Parathyroid adenoma (tissue), 2 donors: Measurements from ENCODE around the gene PKNOX2.
A peak's percentile ranks its signal among the peaks of the same experiment; 100 is the strongest.

ENCODE experiments used
- H2AFZ ChIP-seq: fragments of 300-600 bp; sonication (generic); one replicate; pipeline ENCODE4 v1.7.0; 2017; ENCODE audit warnings: antibody characterized with exemption, mild to moderate bottlenecking
- H3K27ac ChIP-seq: fragments of 300-600 bp; sonication (generic); one replicate; pipeline ENCODE4 v1.7.0; 2017
- H3K27me3 ChIP-seq: fragments of 300-600 bp; sonication (generic); one replicate; pipeline ENCODE4 v1.7.0; 2017; ENCODE audit warnings: low read length; ENCODE audit not compliant: control insufficient read depth, insufficient read depth
- H3K36me3 ChIP-seq: fragments of 300-600 bp; sonication (generic); one replicate; pipeline ENCODE4 v1.7.0; 2017; ENCODE audit warnings: low read length; ENCODE audit not compliant: control insufficient read depth, insufficient read depth
- H3K4me1 ChIP-seq: fragments of 300-600 bp; sonication (generic); one replicate; pipeline ENCODE4 v1.7.0; 2017; ENCODE audit warnings: control low read depth
- H3K4me2 ChIP-seq: fragments of 300-600 bp; sonication (generic); one replicate; pipeline ENCODE4 v1.7.0; 2017; ENCODE audit warnings: low read length
- H3K4me3 ChIP-seq: fragments of 300-600 bp; sonication (generic); one replicate; pipeline ENCODE4 v1.7.0; 2017; ENCODE audit warnings: low read depth, low read length
- H3K79me2 ChIP-seq: fragments of 300-600 bp; sonication (generic); one replicate; pipeline ENCODE4 v1.7.0; 2017; ENCODE audit warnings: control low read depth
- H3K9ac ChIP-seq: fragments of 300-600 bp; sonication (generic); one replicate; pipeline ENCODE4 v1.7.0; 2017; ENCODE audit warnings: mild to moderate bottlenecking
- H3K9me3 ChIP-seq: fragments of 300-600 bp; sonication (generic); one replicate; pipeline ENCODE4 v1.7.0; 2017; ENCODE audit warnings: low read length; ENCODE audit not compliant: control insufficient read depth
- CTCF ChIP-seq: fragments of 300-600 bp; sonication (generic); IDR thresholded peaks from one replicate; pipeline ENCODE4 v1.7.0; 2017; ENCODE audit warnings: antibody characterized with exemption, mild to moderate bottlenecking
- donor health status: primary hyperparathyroidism.

PKNOX2 gene

GRCh38 chr11:125297346-125297915, 132.9 kb downstream of the PKNOX2 start:
- TF ChIP-seq CTCF: no peak
- Histone ChIP-seq H3K79me2 (no peaks in the 10 kb centered on the region), H3K36me3 (no peaks in the 10 kb centered on the region), H2AFZ (no peak overlapping the region), H3K4me1 (peaks cover 5% of the 10 kb centered on the region), H3K27ac (no peak overlapping the region), H3K4me2 (no peak overlapping the region), H3K27me3 (no peaks in the 10 kb centered on the region), H3K9me3 (no peaks in the 10 kb centered on the region), H3K4me3 (no peak overlapping the region), H3K9ac (no peak overlapping the region)

- H3K4me3 ChIP-seq: no peak overlapping the region
- H3K79me2 ChIP-seq: no peaks in the 10 kb centered on the region
- no peaks in the 10 kb centered on the region for H3K36me3 ChIP-seq
- no peaks in the 10 kb centered on the region for H3K27me3 ChIP-seq
- no peak overlapping the region for H2AFZ ChIP-seq
- no peak overlapping the region for H3K27ac ChIP-seq
- no peak overlapping the region for H3K9ac ChIP-seq
- no peak for TF ChIP-seq CTCF
- H3K4me1 ChIP-seq: peaks cover 5% of the 10 kb centered on the region
- H3K4me2 ChIP-seq: no peak overlapping the region
- no peaks in the 10 kb centered on the region for H3K9me3 ChIP-seq
Measured at GRCh38 chr11:125299061-125299615, 134.6 kb downstream of the PKNOX2 start.

DNA sequence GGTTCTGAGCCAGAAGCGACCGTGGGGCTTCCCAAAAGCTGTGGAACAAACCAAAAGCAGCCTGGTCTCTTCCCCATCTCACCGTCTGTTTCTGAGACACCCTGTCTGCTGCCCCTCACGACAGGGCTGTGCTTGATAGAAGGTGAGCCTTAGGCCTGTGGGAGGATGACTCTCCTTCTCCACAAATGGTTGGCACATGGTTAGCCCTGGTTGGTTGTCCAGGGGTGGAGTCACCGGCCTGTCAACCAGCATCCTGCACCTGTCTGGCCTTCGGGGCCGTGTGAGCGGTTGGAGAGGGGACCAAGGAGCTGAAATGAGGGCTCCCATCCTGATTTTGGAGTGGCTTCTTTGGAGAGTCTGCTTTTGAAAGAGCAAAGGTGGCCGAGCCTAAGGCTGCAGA, 135.3 kb downstream of the PKNOX2 start:
- Histone ChIP-seq H3K79me2 (no peaks in the 10 kb centered on the region), H3K4me2 (no peak overlapping the region), H3K9me3 (no peaks in the 10 kb centered on the region), H3K4me3 (no peak overlapping the region), H3K27me3 (no peaks in the 10 kb centered on the region), H3K36me3 (no peaks in the 10 kb centered on the region), H3K4me1 (peaks cover 5% of the 10 kb centered on the region), H3K27ac (no peak overlapping the region), H3K9ac (no peak overlapping the region), H2AFZ (no peak overlapping the region)
- TF ChIP-seq CTCF: no peak

- Histone ChIP-seq H3K9ac (no peak overlapping the region), H3K36me3 (no peaks in the 10 kb centered on the region), H3K27ac (peak overlapping the region; percentile 47), H3K4me2 (no peak overlapping the region), H3K79me2 (no peaks in the 10 kb centered on the region), H3K27me3 (no peaks in the 10 kb centered on the region), H3K9me3 (no peaks in the 10 kb centered on the region), H3K4me3 (no peak overlapping the region), H3K4me1 (peaks cover 5% of the 10 kb centered on the region), H2AFZ (no peak overlapping the region)
- TF ChIP-seq CTCF: no peak
Measured at GRCh38 chr11:125300791-125301218, 136.3 kb downstream of the PKNOX2 start.

- Histone ChIP-seq H3K9ac (no peak overlapping the region), H3K27ac (peak overlapping the region; percentile 47)
- no peak for TF ChIP-seq CTCF
Measured at GRCh38 chr11:125301346-125301745, 136.8 kb downstream of the PKNOX2 start.

More at GRCh38 chr11:125301346-125301745, 136.8 kb downstream of the PKNOX2 start:
- no peak overlapping the region for H3K4me2 ChIP-seq
- no peak overlapping the region for H2AFZ ChIP-seq
- H3K4me3 ChIP-seq: no peak overlapping the region
- H3K4me1 ChIP-seq: peaks cover 5% of the 10 kb centered on the region
- no peaks in the 10 kb centered on the region for H3K36me3 ChIP-seq
- H3K27me3 ChIP-seq: no peaks in the 10 kb centered on the region
- H3K9me3 ChIP-seq: no peaks in the 10 kb centered on the region
- H3K79me2 ChIP-seq: no peaks in the 10 kb centered on the region
